ENCODE results near the gene PCDHGA9.
"Not testable (repeated sequence)": the region's sequence is repeated elsewhere in the genome, so short reads cannot be mapped to it uniquely, and the experiment has no call there.

PCDHGA9 gene

DNA sequence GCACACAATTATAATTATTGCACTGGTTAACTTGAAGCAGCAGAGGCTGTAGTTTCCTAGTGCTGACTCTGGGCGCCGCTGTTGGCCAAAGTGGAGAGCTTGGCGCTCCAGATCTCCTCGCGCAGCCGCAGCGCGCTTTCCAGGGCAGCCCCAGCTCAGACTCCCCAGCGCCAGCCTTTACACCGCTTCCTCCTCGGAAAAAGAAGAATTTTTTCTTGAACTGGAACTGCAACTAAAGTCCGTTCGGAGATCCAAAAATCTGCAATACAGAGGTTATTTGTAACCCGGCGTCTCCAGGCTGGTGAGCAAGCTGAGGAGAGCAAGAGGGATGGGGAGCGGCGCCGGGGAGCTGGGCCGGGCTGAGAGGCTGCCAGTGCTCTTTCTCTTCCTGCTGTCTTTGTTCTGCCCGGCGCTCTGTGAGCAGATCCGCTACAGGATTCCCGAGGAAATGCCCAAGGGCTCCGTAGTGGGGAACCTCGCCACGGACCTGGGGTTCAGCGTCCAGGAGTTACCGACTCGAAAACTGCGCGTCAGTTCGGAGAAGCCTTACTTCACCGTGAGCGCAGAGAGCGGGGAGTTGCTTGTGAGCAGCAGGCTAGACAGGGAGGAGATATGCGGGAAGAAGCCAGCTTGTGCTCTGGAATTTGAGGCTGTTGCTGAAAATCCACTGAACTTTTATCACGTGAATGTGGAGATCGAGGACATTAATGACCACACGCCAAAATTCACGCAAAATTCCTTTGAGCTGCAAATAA, 14.8 kb upstream of the PCDHGA9 start, which contains the start of gene PCDHGB4:
Gene PCDHGB4 (plus strand): TSS at position 142 of the 755 bp plus-strand sequence. CDS start 187 bp downstream, at position 329.
- H3K36me3 ChIP-seq (ENCODE audit: control insufficient read depth, low read length): peaks cover 42% of the 10 kb centered on the region
- peak within 1 kb of the TSS; percentile 55 for H3K4me3 ChIP-seq (ENCODE audit: low read length)
- H3K27me3 ChIP-seq (ENCODE audit: control insufficient read depth, low read length); H3K4me2 ChIP-seq (ENCODE audit: low read length); H3K27ac ChIP-seq (ENCODE audit: low read depth, low read length); H4K20me1 ChIP-seq (ENCODE audit: control insufficient read depth, insufficient read depth, low read depth, low read length); H3F3A ChIP-seq (ENCODE audit: control insufficient read depth, insufficient read depth); H3K79me2 ChIP-seq (ENCODE audit: control insufficient read depth, low read length); H3K4me1 ChIP-seq (ENCODE audit: control insufficient read depth, low read length); H3K9me2 ChIP-seq (replicated peaks; ENCODE audit: control insufficient read depth, low read length): not testable (repeated sequence)
- TF ChIP-seq, protein P1, sequence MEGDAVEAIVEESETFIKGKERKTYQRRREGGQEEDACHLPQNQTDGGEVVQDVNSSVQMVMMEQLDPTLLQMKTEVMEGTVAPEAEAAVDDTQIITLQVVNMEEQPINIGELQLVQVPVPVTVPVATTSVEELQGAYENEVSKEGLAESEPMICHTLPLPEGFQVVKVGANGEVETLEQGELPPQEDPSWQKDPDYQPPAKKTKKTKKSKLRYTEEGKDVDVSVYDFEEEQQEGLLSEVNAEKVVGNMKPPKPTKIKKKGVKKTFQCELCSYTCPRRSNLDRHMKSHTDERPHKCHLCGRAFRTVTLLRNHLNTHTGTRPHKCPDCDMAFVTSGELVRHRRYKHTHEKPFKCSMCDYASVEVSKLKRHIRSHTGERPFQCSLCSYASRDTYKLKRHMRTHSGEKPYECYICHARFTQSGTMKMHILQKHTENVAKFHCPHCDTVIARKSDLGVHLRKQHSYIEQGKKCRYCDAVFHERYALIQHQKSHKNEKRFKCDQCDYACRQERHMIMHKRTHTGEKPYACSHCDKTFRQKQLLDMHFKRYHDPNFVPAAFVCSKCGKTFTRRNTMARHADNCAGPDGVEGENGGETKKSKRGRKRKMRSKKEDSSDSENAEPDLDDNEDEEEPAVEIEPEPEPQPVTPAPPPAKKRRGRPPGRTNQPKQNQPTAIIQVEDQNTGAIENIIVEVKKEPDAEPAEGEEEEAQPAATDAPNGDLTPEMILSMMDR (IDR thresholded peaks at IDR 0.05; ENCODE audit: low read depth, low read length, poor library complexity, severe bottlenecking): peak; percentile 41
- H3K9me3 ChIP-seq (ENCODE audit: control insufficient read depth, insufficient read depth, low read length): peaks cover 34% of the 10 kb centered on the region

DNA sequence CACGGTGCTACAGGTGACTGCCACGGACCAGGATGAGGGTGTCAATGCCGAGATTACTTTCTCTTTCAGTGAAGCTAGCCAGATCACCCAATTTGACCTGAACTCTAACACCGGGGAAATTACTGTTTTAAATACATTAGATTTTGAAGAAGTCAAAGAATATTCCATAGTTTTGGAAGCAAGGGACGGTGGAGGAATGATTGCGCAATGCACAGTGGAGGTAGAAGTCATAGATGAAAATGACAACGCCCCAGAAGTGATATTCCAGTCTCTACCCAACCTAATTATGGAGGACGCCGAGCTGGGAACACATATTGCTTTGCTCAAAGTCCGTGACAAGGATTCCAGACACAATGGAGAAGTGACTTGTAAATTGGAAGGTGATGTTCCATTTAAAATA, 13.9 kb upstream of the PCDHGA9 start:
- H3K9me3 ChIP-seq (ENCODE audit: control insufficient read depth, insufficient read depth, low read length): peaks cover 32% of the 10 kb centered on the region
- no peak overlapping the region for H3K4me2 ChIP-seq (ENCODE audit: low read length)
- no peaks in the 10 kb centered on the region for H3K27me3 ChIP-seq (ENCODE audit: control insufficient read depth, low read length)
- H4K20me1 ChIP-seq (ENCODE audit: control insufficient read depth, insufficient read depth, low read depth, low read length): no peaks in the 10 kb centered on the region
- peaks cover 7% of the 10 kb centered on the region for H3K79me2 ChIP-seq (ENCODE audit: control insufficient read depth, low read length)
- H3K4me1 ChIP-seq (ENCODE audit: control insufficient read depth, low read length): no peaks in the 10 kb centered on the region
- 0 out of 2 replicates have a peak overlapping the region, but pooled peaks have one; percentile 2 for H3K4me3 ChIP-seq (ENCODE audit: low read length)
- H3F3A ChIP-seq (ENCODE audit: control insufficient read depth, insufficient read depth): peaks cover 2% of the 10 kb centered on the region; the same call in 1 of the 2 replicates
- H3K27ac ChIP-seq (ENCODE audit: low read depth, low read length): no peak overlapping the region
- H3K36me3 ChIP-seq (ENCODE audit: control insufficient read depth, low read length): peaks cover 42% of the 10 kb centered on the region
- H3K9me2 ChIP-seq (replicated peaks; ENCODE audit: control insufficient read depth, low read length): no peaks in the 10 kb centered on the region
- TF ChIP-seq EZH2phosphoT487 (IDR thresholded peaks at IDR 0.05; ENCODE audit: borderline replicate concordance, low read length): no peak
- TF ChIP-seq, protein P1 (IDR thresholded peaks at IDR 0.05; ENCODE audit: low read depth, low read length, poor library complexity, severe bottlenecking): no peak

DNA sequence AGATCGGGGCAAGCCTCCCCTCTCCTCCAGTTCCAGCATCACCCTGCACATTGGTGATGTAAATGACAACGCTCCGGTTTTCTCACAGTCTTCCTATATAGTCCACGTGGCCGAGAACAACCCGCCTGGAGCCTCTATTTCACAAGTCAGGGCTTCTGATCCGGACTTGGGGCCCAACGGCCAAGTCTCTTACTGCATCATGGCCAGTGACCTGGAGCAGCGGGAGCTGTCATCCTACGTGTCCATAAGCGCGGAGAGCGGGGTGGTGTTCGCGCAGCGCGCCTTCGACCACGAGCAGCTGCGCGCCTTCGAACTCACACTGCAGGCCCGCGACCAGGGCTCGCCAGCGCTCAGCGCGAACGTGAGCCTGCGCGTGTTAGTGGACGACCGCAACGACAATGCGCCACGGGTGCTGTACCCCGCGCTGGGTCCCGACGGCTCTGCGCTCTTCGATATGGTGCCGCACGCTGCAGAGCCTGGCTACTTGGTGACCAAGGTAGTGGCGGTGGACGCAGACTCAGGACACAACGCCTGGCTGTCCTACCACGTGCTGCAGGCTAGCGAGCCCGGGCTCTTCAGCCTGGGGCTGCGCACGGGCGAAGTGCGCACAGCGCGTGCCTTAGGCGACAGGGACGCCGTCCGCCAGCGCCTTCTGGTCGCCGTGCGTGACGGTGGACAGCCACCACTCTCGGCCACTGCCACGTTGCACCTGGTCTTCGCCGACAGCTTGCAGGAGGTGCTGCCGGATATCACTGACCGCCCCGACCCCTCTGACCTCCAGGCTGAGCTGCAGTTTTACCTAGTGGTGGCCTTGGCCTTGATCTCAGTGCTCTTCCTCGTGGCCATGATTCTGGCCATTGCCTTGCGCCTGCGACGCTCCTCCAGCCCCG, 13.2 kb upstream of the PCDHGA9 start:
- H4K20me1 ChIP-seq (ENCODE audit: control insufficient read depth, insufficient read depth, low read depth, low read length): no peaks in the 10 kb centered on the region
- peaks cover 43% of the 10 kb centered on the region for H3K36me3 ChIP-seq (ENCODE audit: control insufficient read depth, low read length)
- no peak overlapping the region for H3K27ac ChIP-seq (ENCODE audit: low read depth, low read length)
- no peaks in the 10 kb centered on the region for H3K27me3 ChIP-seq (ENCODE audit: control insufficient read depth, low read length)
- TF ChIP-seq, protein P1 (IDR thresholded peaks at IDR 0.05; ENCODE audit: low read depth, low read length, poor library complexity, severe bottlenecking): no peak
- TF ChIP-seq EZH2phosphoT487 (IDR thresholded peaks at IDR 0.05; ENCODE audit: borderline replicate concordance, low read length): no peak
- peaks cover 7% of the 10 kb centered on the region for H3K79me2 ChIP-seq (ENCODE audit: control insufficient read depth, low read length)
- H3K4me1 ChIP-seq (ENCODE audit: control insufficient read depth, low read length): no peaks in the 10 kb centered on the region
- H3F3A ChIP-seq (ENCODE audit: control insufficient read depth, insufficient read depth): peaks cover 2% of the 10 kb centered on the region; the same call in 1 of the 2 replicates
- no peak overlapping the region for H3K4me3 ChIP-seq (ENCODE audit: low read length)
- H3K4me2 ChIP-seq (ENCODE audit: low read length): no peak overlapping the region
- H3K9me2 ChIP-seq (replicated peaks; ENCODE audit: control insufficient read depth, low read length): no peaks in the 10 kb centered on the region
- H3K9me3 ChIP-seq (ENCODE audit: control insufficient read depth, insufficient read depth, low read length): peaks cover 32% of the 10 kb centered on the region
